GM23338 (cell line): ENCODE measurements around the gene HTATSF1. TPM values are rescaled to one million over a fixed set of nuclear protein-coding genes. Genes with fewer than 3 reads are reported as not detected.

Source experiments
- ATAC-seq: fragments of 200-7000 bp; cut with Tn5 transposase; 3 replicates; pipeline ENCODE4 v1.9.1; 2020
- DNase-seq: peaks from one replicate; pipeline ENCODE4 v3.0.0-alpha.2; 2015; ENCODE audit warnings: low spot score
- H2AFZ ChIP-seq: fragments of 200-600 bp; sonication (generic); 2 replicates; pipeline ENCODE4 v1.8.0; 2016; ENCODE audit warnings: antibody characterized with exemption, mild to moderate bottlenecking, moderate library complexity
- H3F3A ChIP-seq: fragments of 200-600 bp; sonication (generic); replicated peaks from 2 replicates; pipeline ENCODE4 v1.8.0; 2017; ENCODE audit warnings: antibody characterized with exemption, mixed run types, low read depth
- H3K27ac ChIP-seq: fragments of 200-600 bp; sonication (generic); 2 replicates; pipeline ENCODE4 v1.6.1; 2016; ENCODE audit warnings: low read depth
- H3K27me3 ChIP-seq: fragments of 200-600 bp; sonication (generic); 2 replicates; pipeline ENCODE4 v1.8.0; 2016; ENCODE audit warnings: mild to moderate bottlenecking, mixed run types, moderate library complexity; ENCODE audit not compliant: insufficient read depth
- H3K36me3 ChIP-seq: fragments of 200-600 bp; sonication (generic); 2 replicates; pipeline ENCODE4 v1.8.0; 2016; ENCODE audit warnings: mild to moderate bottlenecking; ENCODE audit not compliant: insufficient read depth
- H3K4me1 ChIP-seq: fragments of 200-600 bp; sonication (generic); 2 replicates; pipeline ENCODE4 v1.8.0; 2016; ENCODE audit warnings: mild to moderate bottlenecking, moderate library complexity; ENCODE audit not compliant: insufficient read depth
- H3K4me2 ChIP-seq: fragments of 200-600 bp; sonication (generic); 2 replicates; pipeline ENCODE4 v1.7.1; 2017; ENCODE audit warnings: mixed run types
- H3K4me3 ChIP-seq: fragments of 200-600 bp; sonication (generic); 2 replicates; pipeline ENCODE4 v1.6.1; 2016; ENCODE audit warnings: mixed run types
- H3K79me2 ChIP-seq: fragments of 200-600 bp; sonication (generic); replicated peaks from 2 replicates; pipeline ENCODE4 v1.8.0; 2017; ENCODE audit warnings: mild to moderate bottlenecking; ENCODE audit not compliant: insufficient read depth
- H3K9me2 ChIP-seq: fragments of 200-600 bp; sonication (generic); 2 replicates; pipeline ENCODE4 v1.8.0; 2017; ENCODE audit not compliant: insufficient read depth
- H4K20me1 ChIP-seq: fragments of 200-600 bp; sonication (generic); replicated peaks from 2 replicates; pipeline ENCODE4 v1.8.0; 2017; ENCODE audit warnings: mild to moderate bottlenecking; ENCODE audit not compliant: insufficient read depth
- H3K27ac Mint-ChIP-seq: 2 replicates; pipeline ENCODE4 v1.8.0; 2020; ENCODE audit warnings: inconsistent platforms, mild to moderate bottlenecking, moderate library complexity, mixed read lengths
- H3K27me3 Mint-ChIP-seq: 3 replicates; pipeline ENCODE4 v1.8.0; 2022; ENCODE audit warnings: low read depth, mild to moderate bottlenecking, moderate library complexity, mixed read lengths, inconsistent platforms; ENCODE audit not compliant: insufficient read depth, poor library complexity
- H3K36me3 Mint-ChIP-seq: 3 replicates; pipeline ENCODE4 v1.8.0; 2021; ENCODE audit warnings: low read depth, mild to moderate bottlenecking, inconsistent platforms, moderate library complexity, mixed read lengths
- H3K4me1 Mint-ChIP-seq: 3 replicates; pipeline ENCODE4 v1.8.0; 2020; ENCODE audit warnings: mild to moderate bottlenecking, inconsistent platforms, mixed read lengths
- H3K4me3 Mint-ChIP-seq: 3 replicates; pipeline ENCODE4 v1.8.0; 2021; ENCODE audit warnings: moderate library complexity, mild to moderate bottlenecking, inconsistent platforms, mixed read lengths
- H3K9me3 Mint-ChIP-seq: 3 replicates; pipeline ENCODE4 v1.8.0; 2020; ENCODE audit warnings: moderate library complexity, mild to moderate bottlenecking, inconsistent platforms, mixed read lengths
- CREB1 ChIP-seq: fragments of 250-450 bp; sonication (Bioruptor Pico); IDR thresholded peaks from 2 replicates; pipeline ENCODE4 v1.5.0; 2020; ENCODE audit warnings: low read depth, mild to moderate bottlenecking, moderate library complexity
- CTCF ChIP-seq, 2 experiments: fragments of 200-600 bp in 1 of 2; sonication (generic) in 1 of 2; conservative IDR thresholded peaks; 2 replicates each; pipeline versions ENCODE4 v1.5.1 to v1.6.1; 2016 to 2017; ENCODE audit warnings: antibody characterized with exemption in 2 of 2, low read depth in 2 of 2, mild to moderate bottlenecking in 2 of 2, moderate library complexity in 1 of 2
- ETS1 ChIP-seq: IDR thresholded peaks from 2 replicates; pipeline ENCODE4 v1.6.1; 2016; ENCODE audit warnings: antibody characterized with exemption
- EZH2 ChIP-seq: fragments of 200-600 bp; sonication (generic); IDR thresholded peaks from one replicate; pipeline ENCODE4 v1.8.0; 2017; ENCODE audit warnings: antibody characterized with exemption, mild to moderate bottlenecking, low read depth; ENCODE audit not compliant: unreplicated experiment
- EZH2phosphoT487 ChIP-seq: fragments of 200-600 bp; sonication (generic); IDR thresholded peaks from one replicate; pipeline ENCODE4 v1.8.1; 2018; ENCODE audit warnings: antibody characterized with exemption; ENCODE audit not compliant: unreplicated experiment
- JUNB ChIP-seq: IDR thresholded peaks from one replicate; pipeline ENCODE4 v1.6.1; 2016; ENCODE audit warnings: antibody characterized with exemption; ENCODE audit not compliant: unreplicated experiment
- NANOG ChIP-seq: IDR thresholded peaks from 2 replicates; pipeline ENCODE4 v1.6.1; 2016; ENCODE audit warnings: antibody characterized with exemption, borderline replicate concordance
- POLR2AphosphoS5 ChIP-seq: IDR thresholded peaks from 2 replicates; pipeline ENCODE4 v1.6.1; 2016; ENCODE audit warnings: antibody characterized with exemption, low read depth
- STAT1 ChIP-seq: IDR thresholded peaks from one replicate; pipeline ENCODE4 v1.6.1; 2016; ENCODE audit warnings: antibody characterized with exemption; ENCODE audit not compliant: unreplicated experiment
- ZNF114 ChIP-seq: fragments of 250-450 bp; sonication (Bioruptor Pico); IDR thresholded peaks from 2 replicates; pipeline ENCODE4 v1.5.0; 2020; ENCODE audit warnings: mild to moderate bottlenecking, moderate library complexity
- ZNF331 ChIP-seq: fragments of 250-450 bp; sonication (Bioruptor Pico); IDR thresholded peaks from 2 replicates; pipeline ENCODE4 v1.5.0; 2020; ENCODE audit warnings: low read depth, mild to moderate bottlenecking, moderate library complexity
- polyA plus RNA-seq: library from polyadenylated mRNA; unstranded; fragments of >200 nt; fragmentation: Nextera tagmentation; extraction: Ambion mirVana; gene quantifications from 2 replicates; pipeline ENCODE4 v1.2.1, GENCODE V29; 2016
- total RNA-seq: library from RNA; depleted of rRNA; stranded (reverse); fragments of >200 nt; shearing (Covaris generic); gene quantifications from 2 replicates; pipeline ENCODE4 v1.2.3, GENCODE V29; 2014
- TF ChIP-seq, protein P1 (sequence below): IDR thresholded peaks from one replicate; pipeline ENCODE4 v1.6.1; 2018; ENCODE audit warnings: antibody characterized with exemption; ENCODE audit not compliant: unreplicated experiment
- TF ChIP-seq, protein P2 (sequence below): fragments of 250-450 bp; sonication (Bioruptor Pico); IDR thresholded peaks from 2 replicates; pipeline ENCODE4 v1.5.0; 2020; ENCODE audit warnings: mild to moderate bottlenecking, moderate library complexity

Gene HTATSF1
- total and polyA plus RNA-seq, 2 experiments from 2014 or later = 85.5 to 86.8 TPM

- Histone ChIP-seq H3K36me3 (no peaks in the 10 kb centered on the region), H3K79me2 (no peaks in the 10 kb centered on the region), H3K27me3 (no peaks in the 10 kb centered on the region), H2AFZ (no peak overlapping the region), H3K4me2 (no peak overlapping the region), H3K27ac (no peak overlapping the region), H3K4me3 (no peak overlapping the region), H3K4me1 (no peaks in the 10 kb centered on the region), H3K9me2 (no peaks in the 10 kb centered on the region), H3F3A (no peaks in the 10 kb centered on the region), H4K20me1 (no peaks in the 10 kb centered on the region)
- no peaks in the 10 kb centered on the region for H3K4me1 Mint-ChIP-seq
- no peaks in the 10 kb centered on the region for H3K27me3 Mint-ChIP-seq
- TF ChIP-seq STAT1 (no peak), ZNF114 (CRISPR knock-in tag) (no peak), NANOG (no peak), EZH2phosphoT487 (no peak), JUNB (no peak), ZNF331 (CRISPR knock-in tag) (no peak), CREB1 (CRISPR knock-in tag) (no peak), POLR2AphosphoS5 (no peak), EZH2 (no peak), CTCF (conservative IDR thresholded peaks at IDR 0.05; ENCODE audit: low read depth in 2 of 2) (no peak), ETS1 (no peak)
- TF ChIP-seq, protein P1, sequence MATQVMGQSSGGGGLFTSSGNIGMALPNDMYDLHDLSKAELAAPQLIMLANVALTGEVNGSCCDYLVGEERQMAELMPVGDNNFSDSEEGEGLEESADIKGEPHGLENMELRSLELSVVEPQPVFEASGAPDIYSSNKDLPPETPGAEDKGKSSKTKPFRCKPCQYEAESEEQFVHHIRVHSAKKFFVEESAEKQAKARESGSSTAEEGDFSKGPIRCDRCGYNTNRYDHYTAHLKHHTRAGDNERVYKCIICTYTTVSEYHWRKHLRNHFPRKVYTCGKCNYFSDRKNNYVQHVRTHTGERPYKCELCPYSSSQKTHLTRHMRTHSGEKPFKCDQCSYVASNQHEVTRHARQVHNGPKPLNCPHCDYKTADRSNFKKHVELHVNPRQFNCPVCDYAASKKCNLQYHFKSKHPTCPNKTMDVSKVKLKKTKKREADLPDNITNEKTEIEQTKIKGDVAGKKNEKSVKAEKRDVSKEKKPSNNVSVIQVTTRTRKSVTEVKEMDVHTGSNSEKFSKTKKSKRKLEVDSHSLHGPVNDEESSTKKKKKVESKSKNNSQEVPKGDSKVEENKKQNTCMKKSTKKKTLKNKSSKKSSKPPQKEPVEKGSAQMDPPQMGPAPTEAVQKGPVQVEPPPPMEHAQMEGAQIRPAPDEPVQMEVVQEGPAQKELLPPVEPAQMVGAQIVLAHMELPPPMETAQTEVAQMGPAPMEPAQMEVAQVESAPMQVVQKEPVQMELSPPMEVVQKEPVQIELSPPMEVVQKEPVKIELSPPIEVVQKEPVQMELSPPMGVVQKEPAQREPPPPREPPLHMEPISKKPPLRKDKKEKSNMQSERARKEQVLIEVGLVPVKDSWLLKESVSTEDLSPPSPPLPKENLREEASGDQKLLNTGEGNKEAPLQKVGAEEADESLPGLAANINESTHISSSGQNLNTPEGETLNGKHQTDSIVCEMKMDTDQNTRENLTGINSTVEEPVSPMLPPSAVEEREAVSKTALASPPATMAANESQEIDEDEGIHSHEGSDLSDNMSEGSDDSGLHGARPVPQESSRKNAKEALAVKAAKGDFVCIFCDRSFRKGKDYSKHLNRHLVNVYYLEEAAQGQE = no peak
- TF ChIP-seq, protein P2, sequence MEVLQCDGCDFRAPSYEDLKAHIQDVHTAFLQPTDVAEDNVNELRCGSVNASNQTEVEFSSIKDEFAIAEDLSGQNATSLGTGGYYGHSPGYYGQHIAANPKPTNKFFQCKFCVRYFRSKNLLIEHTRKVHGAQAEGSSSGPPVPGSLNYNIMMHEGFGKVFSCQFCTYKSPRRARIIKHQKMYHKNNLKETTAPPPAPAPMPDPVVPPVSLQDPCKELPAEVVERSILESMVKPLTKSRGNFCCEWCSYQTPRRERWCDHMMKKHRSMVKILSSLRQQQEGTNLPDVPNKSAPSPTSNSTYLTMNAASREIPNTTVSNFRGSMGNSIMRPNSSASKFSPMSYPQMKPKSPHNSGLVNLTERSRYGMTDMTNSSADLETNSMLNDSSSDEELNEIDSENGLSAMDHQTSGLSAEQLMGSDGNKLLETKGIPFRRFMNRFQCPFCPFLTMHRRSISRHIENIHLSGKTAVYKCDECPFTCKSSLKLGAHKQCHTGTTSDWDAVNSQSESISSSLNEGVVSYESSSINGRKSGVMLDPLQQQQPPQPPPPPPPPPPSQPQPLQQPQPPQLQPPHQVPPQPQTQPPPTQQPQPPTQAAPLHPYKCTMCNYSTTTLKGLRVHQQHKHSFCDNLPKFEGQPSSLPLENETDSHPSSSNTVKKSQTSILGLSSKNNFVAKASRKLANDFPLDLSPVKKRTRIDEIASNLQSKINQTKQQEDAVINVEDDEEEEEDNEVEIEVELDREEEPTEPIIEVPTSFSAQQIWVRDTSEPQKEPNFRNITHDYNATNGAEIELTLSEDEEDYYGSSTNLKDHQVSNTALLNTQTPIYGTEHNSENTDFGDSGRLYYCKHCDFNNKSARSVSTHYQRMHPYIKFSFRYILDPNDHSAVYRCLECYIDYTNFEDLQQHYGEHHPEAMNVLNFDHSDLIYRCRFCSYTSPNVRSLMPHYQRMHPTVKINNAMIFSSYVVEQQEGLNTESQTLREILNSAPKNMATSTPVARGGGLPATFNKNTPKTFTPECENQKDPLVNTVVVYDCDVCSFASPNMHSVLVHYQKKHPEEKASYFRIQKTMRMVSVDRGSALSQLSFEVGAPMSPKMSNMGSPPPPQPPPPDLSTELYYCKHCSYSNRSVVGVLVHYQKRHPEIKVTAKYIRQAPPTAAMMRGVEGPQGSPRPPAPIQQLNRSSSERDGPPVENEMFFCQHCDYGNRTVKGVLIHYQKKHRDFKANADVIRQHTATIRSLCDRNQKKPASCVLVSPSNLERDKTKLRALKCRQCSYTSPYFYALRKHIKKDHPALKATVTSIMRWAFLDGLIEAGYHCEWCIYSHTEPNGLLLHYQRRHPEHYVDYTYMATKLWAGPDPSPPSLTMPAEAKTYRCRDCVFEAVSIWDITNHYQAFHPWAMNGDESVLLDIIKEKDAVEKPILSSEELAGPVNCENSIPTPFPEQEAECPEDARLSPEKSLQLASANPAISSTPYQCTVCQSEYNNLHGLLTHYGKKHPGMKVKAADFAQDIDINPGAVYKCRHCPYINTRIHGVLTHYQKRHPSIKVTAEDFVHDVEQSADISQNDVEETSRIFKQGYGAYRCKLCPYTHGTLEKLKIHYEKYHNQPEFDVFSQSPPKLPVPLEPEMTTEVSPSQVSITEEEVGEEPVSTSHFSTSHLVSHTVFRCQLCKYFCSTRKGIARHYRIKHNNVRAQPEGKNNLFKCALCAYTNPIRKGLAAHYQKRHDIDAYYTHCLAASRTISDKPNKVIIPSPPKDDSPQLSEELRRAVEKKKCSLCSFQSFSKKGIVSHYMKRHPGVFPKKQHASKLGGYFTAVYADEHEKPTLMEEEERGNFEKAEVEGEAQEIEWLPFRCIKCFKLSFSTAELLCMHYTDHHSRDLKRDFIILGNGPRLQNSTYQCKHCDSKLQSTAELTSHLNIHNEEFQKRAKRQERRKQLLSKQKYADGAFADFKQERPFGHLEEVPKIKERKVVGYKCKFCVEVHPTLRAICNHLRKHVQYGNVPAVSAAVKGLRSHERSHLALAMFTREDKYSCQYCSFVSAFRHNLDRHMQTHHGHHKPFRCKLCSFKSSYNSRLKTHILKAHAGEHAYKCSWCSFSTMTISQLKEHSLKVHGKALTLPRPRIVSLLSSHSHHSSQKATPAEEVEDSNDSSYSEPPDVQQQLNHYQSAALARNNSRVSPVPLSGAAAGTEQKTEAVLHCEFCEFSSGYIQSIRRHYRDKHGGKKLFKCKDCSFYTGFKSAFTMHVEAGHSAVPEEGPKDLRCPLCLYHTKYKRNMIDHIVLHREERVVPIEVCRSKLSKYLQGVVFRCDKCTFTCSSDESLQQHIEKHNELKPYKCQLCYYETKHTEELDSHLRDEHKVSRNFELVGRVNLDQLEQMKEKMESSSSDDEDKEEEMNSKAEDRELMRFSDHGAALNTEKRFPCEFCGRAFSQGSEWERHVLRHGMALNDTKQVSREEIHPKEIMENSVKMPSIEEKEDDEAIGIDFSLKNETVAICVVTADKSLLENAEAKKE = no peak
- no peaks in the 10 kb centered on the region for H3K36me3 Mint-ChIP-seq
- ATAC-seq (no peak), DNase-seq (no peak)
- no peak overlapping the region for H3K27ac Mint-ChIP-seq
- no peaks in the 10 kb centered on the region; the same call in 2 of the 3 replicates for H3K9me3 Mint-ChIP-seq
- H3K4me3 Mint-ChIP-seq = no peak overlapping the region
Observed at GRCh38 chrX:136452614-136453013, 44.8 kb upstream of the HTATSF1 start.
